Mesothelial cell of epicardium (in vitro differentiated cells): ENCODE results near the gene MYO19. TPM values are rescaled to one million over a fixed set of nuclear protein-coding genes. Genes with fewer than 3 reads are reported as not detected.

ENCODE experiments used
- DNase-seq, 2 experiments: peaks; one replicate each; pipeline ENCODE4 v3.0.0; 2021; ENCODE audit warnings: low spot score in 2 of 2; ENCODE audit not compliant: unreplicated experiment in 2 of 2
- H3K27ac Mint-ChIP-seq: 2 replicates; pipeline ENCODE4 v1.8.0; 2021; ENCODE audit warnings: mixed read lengths
- H3K27me3 Mint-ChIP-seq: 2 replicates; pipeline ENCODE4 v1.8.0; 2021; ENCODE audit warnings: low read depth, mixed read lengths
- H3K36me3 Mint-ChIP-seq: 2 replicates; pipeline ENCODE4 v1.8.0; 2021; ENCODE audit warnings: mixed read lengths
- H3K4me1 Mint-ChIP-seq: 2 replicates; pipeline ENCODE4 v1.8.0; 2021; ENCODE audit warnings: mixed read lengths
- H3K4me3 Mint-ChIP-seq: 2 replicates; pipeline ENCODE4 v1.8.0; 2021; ENCODE audit warnings: mild to moderate bottlenecking, moderate library complexity, mixed read lengths
- H3K9me3 Mint-ChIP-seq: 2 replicates; pipeline ENCODE4 v1.8.0; 2021; ENCODE audit warnings: mixed read lengths
- CTCF ChIP-seq: fragments of 200-600 bp; sonication (generic); IDR thresholded peaks from one replicate; pipeline ENCODE4 v1.5.0; 2021; ENCODE audit warnings: antibody characterized with exemption; ENCODE audit not compliant: unreplicated experiment
- total RNA-seq: library from RNA; stranded (reverse); gene quantifications from 3 replicates; pipeline ENCODE4 v1.2.1, GENCODE V29; 2021

The MYO19 gene
- total RNA-seq, 1 donor from 2014 or later, result 82.4 TPM

DNA sequence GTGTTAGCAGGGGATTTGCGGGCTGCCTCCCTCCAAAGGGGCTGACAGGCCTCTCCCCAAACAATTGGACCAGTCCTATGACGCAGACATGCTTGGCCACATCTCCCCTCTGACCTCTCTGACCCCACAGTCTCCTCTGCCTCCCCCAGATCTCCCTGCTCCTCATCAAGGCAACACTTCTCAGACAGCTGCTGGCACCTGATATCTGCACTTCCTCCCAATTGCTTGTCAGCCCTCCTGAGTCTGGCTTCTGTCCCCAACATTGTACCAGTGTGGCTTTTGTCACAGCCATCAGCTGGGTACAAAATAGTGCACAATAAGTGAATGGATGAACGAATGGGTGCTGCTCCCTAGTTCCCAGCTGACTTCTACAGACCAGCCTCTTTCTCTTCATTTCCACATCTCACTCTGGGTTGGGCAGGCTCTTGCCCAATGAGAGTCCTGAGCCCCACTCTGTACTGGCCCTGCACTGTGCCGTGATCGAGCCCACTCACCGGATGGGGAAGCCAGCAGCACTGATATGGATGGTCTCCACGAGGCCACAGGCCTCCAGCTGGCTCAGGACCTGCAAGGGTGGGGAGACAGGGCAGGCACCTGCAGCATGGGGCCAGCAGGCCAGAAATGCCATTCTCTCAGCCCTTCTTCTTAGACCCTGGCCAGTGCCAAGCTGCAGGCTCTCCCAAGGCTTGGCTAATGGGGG lies 31.1 kb downstream of the MYO19 start:
- DNase-seq, result no peak
- no peaks in the 10 kb centered on the region for H3K4me1 Mint-ChIP-seq
- H3K4me3 Mint-ChIP-seq, result no peak overlapping the region
- TF ChIP-seq CTCF, result no peak
- H3K27ac Mint-ChIP-seq, result no peak overlapping the region
- H3K27me3 Mint-ChIP-seq, result no peaks in the 10 kb centered on the region
- no peaks in the 10 kb centered on the region for H3K9me3 Mint-ChIP-seq
- H3K36me3 Mint-ChIP-seq, result peaks cover 12% of the 10 kb centered on the region

GRCh38 chr17:36501963-36502362 lies 32.7 kb downstream of the MYO19 start:
- no peak for DNase-seq
- no peak for TF ChIP-seq CTCF
- H3K27ac Mint-ChIP-seq, result no peak overlapping the region
- no peaks in the 10 kb centered on the region for H3K4me1 Mint-ChIP-seq
- peaks cover 12% of the 10 kb centered on the region for H3K36me3 Mint-ChIP-seq
- no peak overlapping the region for H3K4me3 Mint-ChIP-seq
- H3K27me3 Mint-ChIP-seq, result no peaks in the 10 kb centered on the region
- no peaks in the 10 kb centered on the region for H3K9me3 Mint-ChIP-seq

DNA sequence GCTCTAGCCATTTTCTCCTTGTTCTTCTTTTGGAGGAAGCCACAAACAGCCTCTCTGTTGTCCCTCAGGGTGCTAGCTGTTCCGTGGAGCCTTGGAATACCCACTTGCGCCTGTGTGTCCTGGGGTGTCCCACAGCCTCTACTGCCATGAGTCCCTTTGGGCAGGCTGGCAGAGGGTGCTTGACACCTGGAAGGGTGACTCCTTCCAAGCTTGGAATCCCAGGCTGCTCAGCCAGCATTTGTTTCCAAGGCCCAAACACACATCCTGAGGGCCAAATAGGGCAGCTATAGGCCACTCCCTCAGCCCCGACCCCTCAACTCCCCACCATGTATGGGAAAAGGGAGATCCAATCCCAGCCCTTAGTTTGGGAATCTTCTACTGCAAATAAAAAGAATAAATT lies 33.3 kb downstream of the MYO19 start:
- Mint-ChIP-seq H3K9me3 (no peaks in the 10 kb centered on the region), H3K27me3 (no peaks in the 10 kb centered on the region), H3K27ac (no peak overlapping the region), H3K4me3 (no peak overlapping the region), H3K4me1 (no peaks in the 10 kb centered on the region), H3K36me3 (peaks cover 14% of the 10 kb centered on the region)
- TF ChIP-seq CTCF, result no peak
- no peak for DNase-seq

- Mint-ChIP-seq H3K9me3 (no peaks in the 10 kb centered on the region), H3K27ac (no peak overlapping the region), H3K4me1 (no peaks in the 10 kb centered on the region), H3K27me3 (no peaks in the 10 kb centered on the region), H3K4me3 (no peak overlapping the region), H3K36me3 (peaks cover 19% of the 10 kb centered on the region)
- TF ChIP-seq CTCF, result no peak
- DNase-seq, result no peak
These were observed 33.9 kb downstream of the MYO19 start for GRCh38 chr17:36500745-36501225.

GRCh38 chr17:36498560-36499300 lies 35.9 kb downstream of the MYO19 start:
- no peaks in the 10 kb centered on the region for H3K9me3 Mint-ChIP-seq
- no peaks in the 10 kb centered on the region for H3K27me3 Mint-ChIP-seq
- H3K36me3 Mint-ChIP-seq, result peaks cover 22% of the 10 kb centered on the region
- no peak for DNase-seq
- no peak overlapping the region for H3K4me3 Mint-ChIP-seq
- H3K4me1 Mint-ChIP-seq, result no peaks in the 10 kb centered on the region
- no peak overlapping the region for H3K27ac Mint-ChIP-seq
- no peak for TF ChIP-seq CTCF
